Measurements from ENCODE around the gene DPYSL5. TPM values are rescaled to one million over a fixed set of nuclear protein-coding genes. Genes with fewer than 3 reads are reported as not detected.
"Not testable (repeated sequence)": the region's sequence is repeated elsewhere in the genome, so short reads cannot be mapped to it uniquely, and the experiment has no call there.

The DPYSL5 gene
- total and polyA plus RNA-seq, 9 of the 15 experiments (the other 6 are each of a cell fraction or from before 2014, with no cell fraction given) = 0.06 TPM; not detected in 8

DNA sequence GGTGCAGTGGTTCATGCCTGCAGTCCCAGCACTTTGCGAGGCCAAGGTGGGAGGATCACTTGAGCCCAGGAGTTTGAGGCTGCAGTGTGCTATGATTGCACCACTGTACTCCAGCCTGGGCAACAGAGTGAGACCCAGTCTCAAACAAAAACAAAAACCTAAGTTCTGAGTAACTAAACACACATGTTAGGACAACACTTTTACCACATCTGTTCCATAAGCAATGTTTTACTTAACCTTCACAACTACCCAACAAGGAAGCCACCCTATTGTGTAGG is 75.2 kb downstream of the DPYSL5 start:
- BruUV-seq (replicated peaks); DNase-seq (ENCODE audit: extremely low read depth in 1 of 4, low spot score in 3 of 4); H3K9me3 ChIP-seq (replicated peaks; ENCODE audit: control insufficient read depth, insufficient read depth, low read depth, low read length); ATAC-seq; H3K4me1 ChIP-seq (replicated peaks in 1 of 2; ENCODE audit: control insufficient read depth in 2 of 2, insufficient read depth in 2 of 2, low read length in 2 of 2); H3K36me3 ChIP-seq (ENCODE audit: control insufficient read depth, insufficient read depth, low read length); H3K4me2 ChIP-seq (ENCODE audit: insufficient read depth, low read length); H2AFZ ChIP-seq (ENCODE audit: low read depth, low read length); H3K9ac ChIP-seq (ENCODE audit: insufficient read depth in 1 of 2, low read depth in 2 of 2, low read length in 2 of 2); FAIRE-seq; H3K79me2 ChIP-seq (ENCODE audit: control insufficient read depth, insufficient read depth, low read length); in situ Hi-C loops (cut with MboI); H3K4me3 ChIP-seq; H3K9me1 ChIP-seq (ENCODE audit: control insufficient read depth, insufficient read depth, low read length); H3K27ac ChIP-seq (ENCODE audit: extremely low read depth, low read depth, low read length): not testable (repeated sequence)
- H4K20me1 ChIP-seq (replicated peaks; ENCODE audit: control insufficient read depth, insufficient read depth, low read length) = peaks cover 13% of the 10 kb centered on the region; the same call in 1 of the 2 replicates
- 0% methylated on average over 1 of the region's 1 CpG for WGBS (ENCODE audit: insufficient coverage, low coverage, missing lambda C conversion rate)
- intact Hi-C loops (cut with micrococcal nuclease) = loop anchor here (5.0 kb wide), 1 partner anchor 76 kb away; the partner anchor contains the start of gene DPYSL5
- ChIA-PET CTCF (ENCODE audit: low intra/inter-chr PET ratio) (interaction anchor here (1.0 kb wide), 1 partner anchor 77 kb away, joined by 4 read pairs; no protein-coding TSS in a partner anchor), POLR2A (interaction anchor here (1.5 kb wide), 1 partner anchor 77 kb away, joined by 3 read pairs; no protein-coding TSS in a partner anchor)
- H3K27me3 ChIP-seq (ENCODE audit: control insufficient read depth in 2 of 2, insufficient read depth in 2 of 2, low read length in 2 of 2) = peaks cover 41 to 43% of the 10 kb centered on the region in 2 experiments

DNA sequence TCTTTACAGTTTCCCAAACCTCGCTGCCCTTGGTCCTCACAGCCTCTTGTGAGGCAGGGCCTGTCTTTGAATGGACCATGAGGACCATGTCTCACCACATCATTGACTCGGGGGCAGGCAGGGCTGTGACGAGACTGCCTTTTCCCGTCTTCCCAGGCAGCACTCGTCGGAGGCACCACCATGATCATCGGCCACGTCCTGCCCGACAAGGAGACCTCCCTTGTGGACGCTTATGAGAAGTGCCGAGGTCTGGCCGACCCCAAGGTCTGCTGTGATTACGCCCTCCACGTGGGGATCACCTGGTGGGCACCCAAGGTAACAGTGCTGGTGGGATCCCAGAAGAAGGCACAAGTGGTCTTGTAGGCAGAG is 76.8 kb downstream of the DPYSL5 start:
- WGBS (ENCODE audit: insufficient coverage, low coverage, missing lambda C conversion rate) = under 1% methylated on average over 14 of the region's 14 CpGs
- in situ Hi-C loops (cut with MboI) = no loop called here
- TF ChIP-seq, protein P1, sequence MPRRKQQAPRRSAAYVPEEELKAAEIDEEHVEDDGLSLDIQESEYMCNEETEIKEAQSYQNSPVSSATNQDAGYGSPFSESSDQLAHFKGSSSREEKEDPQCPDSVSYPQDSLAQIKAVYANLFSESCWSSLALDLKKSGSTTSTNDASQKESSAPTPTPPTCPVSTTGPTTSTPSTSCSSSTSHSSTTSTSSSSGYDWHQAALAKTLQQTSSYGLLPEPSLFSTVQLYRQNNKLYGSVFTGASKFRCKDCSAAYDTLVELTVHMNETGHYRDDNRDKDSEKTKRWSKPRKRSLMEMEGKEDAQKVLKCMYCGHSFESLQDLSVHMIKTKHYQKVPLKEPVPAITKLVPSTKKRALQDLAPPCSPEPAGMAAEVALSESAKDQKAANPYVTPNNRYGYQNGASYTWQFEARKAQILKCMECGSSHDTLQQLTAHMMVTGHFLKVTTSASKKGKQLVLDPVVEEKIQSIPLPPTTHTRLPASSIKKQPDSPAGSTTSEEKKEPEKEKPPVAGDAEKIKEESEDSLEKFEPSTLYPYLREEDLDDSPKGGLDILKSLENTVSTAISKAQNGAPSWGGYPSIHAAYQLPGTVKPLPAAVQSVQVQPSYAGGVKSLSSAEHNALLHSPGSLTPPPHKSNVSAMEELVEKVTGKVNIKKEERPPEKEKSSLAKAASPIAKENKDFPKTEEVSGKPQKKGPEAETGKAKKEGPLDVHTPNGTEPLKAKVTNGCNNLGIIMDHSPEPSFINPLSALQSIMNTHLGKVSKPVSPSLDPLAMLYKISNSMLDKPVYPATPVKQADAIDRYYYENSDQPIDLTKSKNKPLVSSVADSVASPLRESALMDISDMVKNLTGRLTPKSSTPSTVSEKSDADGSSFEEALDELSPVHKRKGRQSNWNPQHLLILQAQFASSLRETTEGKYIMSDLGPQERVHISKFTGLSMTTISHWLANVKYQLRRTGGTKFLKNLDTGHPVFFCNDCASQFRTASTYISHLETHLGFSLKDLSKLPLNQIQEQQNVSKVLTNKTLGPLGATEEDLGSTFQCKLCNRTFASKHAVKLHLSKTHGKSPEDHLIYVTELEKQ (CRISPR knock-in tag; IDR thresholded peaks at IDR 0.05) = no peak
- TF ChIP-seq, protein P2, sequence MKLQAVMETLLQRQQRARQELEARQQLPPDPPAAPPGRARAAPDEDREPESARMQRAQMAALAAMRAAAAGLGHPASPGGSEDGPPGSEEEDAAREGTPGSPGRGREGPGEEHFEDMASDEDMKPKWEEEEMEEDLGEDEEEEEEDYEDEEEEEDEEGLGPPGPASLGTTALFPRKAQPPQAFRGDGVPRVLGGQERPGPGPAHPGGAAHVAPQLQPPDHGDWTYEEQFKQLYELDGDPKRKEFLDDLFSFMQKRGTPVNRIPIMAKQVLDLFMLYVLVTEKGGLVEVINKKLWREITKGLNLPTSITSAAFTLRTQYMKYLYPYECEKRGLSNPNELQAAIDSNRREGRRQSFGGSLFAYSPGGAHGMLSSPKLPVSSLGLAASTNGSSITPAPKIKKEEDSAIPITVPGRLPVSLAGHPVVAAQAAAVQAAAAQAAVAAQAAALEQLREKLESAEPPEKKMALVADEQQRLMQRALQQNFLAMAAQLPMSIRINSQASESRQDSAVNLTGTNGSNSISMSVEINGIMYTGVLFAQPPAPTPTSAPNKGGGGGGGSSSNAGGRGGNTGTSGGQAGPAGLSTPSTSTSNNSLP (IDR thresholded peaks at IDR 0.05; ENCODE audit: borderline replicate concordance, low read depth, low read length) = no peak
- TF ChIP-seq, protein P3, sequence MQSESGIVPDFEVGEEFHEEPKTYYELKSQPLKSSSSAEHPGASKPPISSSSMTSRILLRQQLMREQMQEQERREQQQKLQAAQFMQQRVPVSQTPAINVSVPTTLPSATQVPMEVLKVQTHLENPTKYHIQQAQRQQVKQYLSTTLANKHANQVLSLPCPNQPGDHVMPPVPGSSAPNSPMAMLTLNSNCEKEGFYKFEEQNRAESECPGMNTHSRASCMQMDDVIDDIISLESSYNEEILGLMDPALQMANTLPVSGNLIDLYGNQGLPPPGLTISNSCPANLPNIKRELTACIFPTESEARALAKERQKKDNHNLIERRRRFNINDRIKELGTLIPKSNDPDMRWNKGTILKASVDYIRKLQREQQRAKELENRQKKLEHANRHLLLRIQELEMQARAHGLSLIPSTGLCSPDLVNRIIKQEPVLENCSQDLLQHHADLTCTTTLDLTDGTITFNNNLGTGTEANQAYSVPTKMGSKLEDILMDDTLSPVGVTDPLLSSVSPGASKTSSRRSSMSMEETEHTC (IDR thresholded peaks at IDR 0.05) = no peak

More for the DNA sequence above, 76.8 kb downstream of the DPYSL5 start:
- Histone ChIP-seq H3K4me3 (no peak overlapping the region), H3K9ac (ENCODE audit: insufficient read depth in 1 of 2, low read depth in 2 of 2, low read length in 2 of 2) (no peak overlapping the region), H3K9me1 (ENCODE audit: control insufficient read depth, insufficient read depth, low read length) (no peaks in the 10 kb centered on the region), H3K9me3 (replicated peaks; ENCODE audit: control insufficient read depth, insufficient read depth, low read depth, low read length) (no peaks in the 10 kb centered on the region), H4K20me1 (replicated peaks; ENCODE audit: control insufficient read depth, insufficient read depth, low read length) (peaks cover 13% of the 10 kb centered on the region; the same call in 1 of the 2 replicates), H2AFZ (ENCODE audit: low read depth, low read length) (no peak overlapping the region), H3K27me3 (ENCODE audit: control insufficient read depth in 2 of 2, insufficient read depth in 2 of 2, low read length in 2 of 2) (peaks cover 40 to 41% of the 10 kb centered on the region in 2 experiments), H3K4me1 (replicated peaks in 1 of 2; ENCODE audit: control insufficient read depth in 2 of 2, insufficient read depth in 2 of 2, low read length in 2 of 2) (no peaks in the 10 kb centered on the region), H3K79me2 (ENCODE audit: control insufficient read depth, insufficient read depth, low read length) (no peaks in the 10 kb centered on the region), H3K36me3 (ENCODE audit: control insufficient read depth, insufficient read depth, low read length) (no peaks in the 10 kb centered on the region), H3K27ac (ENCODE audit: extremely low read depth, low read depth, low read length) (no peak overlapping the region), H3K4me2 (ENCODE audit: insufficient read depth, low read length) (no peak overlapping the region)
- DNase-seq (ENCODE audit: extremely low read depth in 1 of 4, low spot score in 3 of 4) (no peak), ATAC-seq (no peak), FAIRE-seq (no peak)
- POLR2A ChIA-PET = interaction anchor here (0.7 kb wide), 1 partner anchor 13 kb away, joined by 3 read pairs; no protein-coding TSS in a partner anchor
- CTCF ChIA-PET (ENCODE audit: low intra/inter-chr PET ratio) = no interaction called here
- intact Hi-C loops (cut with micrococcal nuclease) = loop anchor here (5.0 kb wide), 1 partner anchor 77 kb away; the partner anchor contains the start of gene DPYSL5
- BruUV-seq (replicated peaks) = no TSS peak

Data from K562 (cell line).